H1 (cell line): ENCODE data around the gene ADAMTS13. TPM values are rescaled to one million over a fixed set of nuclear protein-coding genes. Genes with fewer than 3 reads are reported as not detected.

Source experiments
- CTCF ChIA-PET: fragments of 300-600 bp; sonication (Branson Sonifier 250); formaldehyde crosslinking; loops from one replicate; lab custom pipeline; 2021; ENCODE audit not compliant: partially characterized antibody; lab: Charles Lee
- POLR2A ChIA-PET: fragments of 300-600 bp; sonication (Branson Sonifier 250); formaldehyde crosslinking; loops from one replicate; lab custom pipeline; 2021; ENCODE audit warnings: inconsistent platforms; ENCODE audit not compliant: partially characterized antibody; lab: Charles Lee
- DNase-seq, 2 experiments: peaks; one replicate each; pipeline versions ENCODE4 v3.0.0 to v3.0.0-alpha.2; 2010 to 2022; ENCODE audit warnings: low spot score in 2 of 2, low read depth in 1 of 2, mixed read lengths in 1 of 2
- FAIRE-seq: peaks from 2 replicates; lab custom pipeline; 2011; peaks lifted over from hg19 to GRCh38; lab: Jason Lieb, UNC
- H2AFZ ChIP-seq: 2 replicates; pipeline ENCODE4 v1.8.1; 2012; ENCODE audit warnings: low read length, inconsistent platforms
- H2AK5ac ChIP-seq: 2 replicates; pipeline ENCODE4 v1.6.1; 2013; ENCODE audit warnings: low read depth, low read length
- H2BK120ac ChIP-seq: replicated peaks from 2 replicates; pipeline ENCODE3; 2013; ENCODE audit warnings: low read depth, low read length, inconsistent platforms
- H2BK12ac ChIP-seq: 2 replicates; pipeline ENCODE4 v1.6.1; 2013; ENCODE audit warnings: low read depth, low read length
- H2BK15ac ChIP-seq: 2 replicates; pipeline ENCODE4 v1.6.1; 2013; ENCODE audit warnings: low read length
- H2BK20ac ChIP-seq: 2 replicates; pipeline ENCODE4 v1.6.1; 2013; ENCODE audit warnings: low read length
- H2BK5ac ChIP-seq: 2 replicates; pipeline ENCODE4 v1.6.1; 2013; ENCODE audit warnings: low read depth, low read length
- H3K14ac ChIP-seq: 2 replicates; pipeline ENCODE4 v1.6.1; 2013; ENCODE audit warnings: inconsistent platforms; ENCODE audit not compliant: insufficient read length
- H3K18ac ChIP-seq: 2 replicates; pipeline ENCODE4 v1.6.1; 2013; ENCODE audit warnings: low read length; ENCODE audit errors: extremely low read depth
- H3K23ac ChIP-seq: 2 replicates; pipeline ENCODE4 v1.6.1; 2013; ENCODE audit warnings: inconsistent platforms; ENCODE audit not compliant: insufficient read length
- H3K23me2 ChIP-seq: 2 replicates; pipeline ENCODE4 v1.6.1; 2013; ENCODE audit warnings: low read depth, low read length
- H3K27ac ChIP-seq: 2 replicates; pipeline ENCODE4 v1.6.1; 2011; ENCODE audit warnings: low read depth, low read length, inconsistent platforms
- H3K27me3 ChIP-seq, 4 experiments: replicated peaks in 1 of 4; 1 replicate in 1 of 4; 2 replicates in 3 of 4; pipeline versions ENCODE4 v1.6.1 to v1.8.1; 2011 to 2013; ENCODE audit warnings: low read length in 3 of 4, mild to moderate bottlenecking in 3 of 4, inconsistent platforms in 2 of 4, mixed read lengths in 2 of 4, moderate library complexity in 1 of 4; ENCODE audit not compliant: control insufficient read depth in 3 of 4, insufficient read depth in 3 of 4; ENCODE audit errors: extremely low read depth in 1 of 4
- H3K36me3 ChIP-seq, 4 experiments: 2 replicates each; pipeline versions ENCODE4 v1.6.1 to v1.8.1; 2011 to 2013; ENCODE audit warnings: mild to moderate bottlenecking in 4 of 4, low read length in 3 of 4, moderate library complexity in 2 of 4, control low read depth in 1 of 4, inconsistent platforms in 1 of 4; ENCODE audit not compliant: insufficient read depth in 4 of 4, control insufficient read depth in 2 of 4
- H3K4ac ChIP-seq: replicated peaks from 2 replicates; pipeline ENCODE3; 2013; ENCODE audit warnings: low read length, low read depth, mixed read lengths, inconsistent platforms; ENCODE audit not compliant: insufficient read length
- H3K4me1 ChIP-seq, 4 experiments: replicated peaks in 1 of 4; 1 replicate in 1 of 4; 2 replicates in 3 of 4; pipeline versions ENCODE4 v1.6.1 to v1.8.1; 2011 to 2013; ENCODE audit warnings: low read length in 3 of 4, inconsistent platforms in 2 of 4, mixed read lengths in 1 of 4; ENCODE audit not compliant: insufficient read depth in 4 of 4, control insufficient read depth in 3 of 4
- H3K4me2 ChIP-seq, 2 experiments: 2 replicates each; pipeline versions ENCODE4 v1.6.1 to v1.8.1; 2011 to 2013; ENCODE audit warnings: low read depth in 2 of 2, low read length in 2 of 2, control low read depth in 1 of 2, inconsistent platforms in 1 of 2, mild to moderate bottlenecking in 1 of 2; ENCODE audit not compliant: insufficient read depth in 1 of 2
- H3K4me3 ChIP-seq, 4 experiments: fragments of 200-600, 300-600 bp in 1 of 4; sonication (generic), shearing (Covaris generic), sonication (Bioruptor Twin) in 1 of 4; 2 replicates each; pipeline versions ENCODE4 v1.5.1 to v1.8.1; 2011 to 2016; ENCODE audit warnings: low read length in 4 of 4, low read depth in 3 of 4, control low read depth in 2 of 4, inconsistent platforms in 2 of 4, mild to moderate bottlenecking in 2 of 4, mixed read lengths in 1 of 4, moderate library complexity in 1 of 4; ENCODE audit not compliant: insufficient read depth in 2 of 4; ENCODE audit errors: extremely low read depth in 1 of 4
- H3K56ac ChIP-seq: replicated peaks from 2 replicates; pipeline ENCODE3; 2013; ENCODE audit warnings: low read depth, mild to moderate bottlenecking, mixed read lengths, low read length, inconsistent platforms; ENCODE audit not compliant: insufficient read length
- H3K79me1 ChIP-seq: 2 replicates; pipeline ENCODE4 v1.6.1; 2013; ENCODE audit warnings: low read depth, low read length, control low read depth
- H3K79me2 ChIP-seq, 2 experiments: 2 replicates each; pipeline versions ENCODE4 v1.6.1 to v1.8.1; 2012 to 2013; ENCODE audit warnings: low read length in 2 of 2, mild to moderate bottlenecking in 2 of 2, inconsistent platforms in 1 of 2; ENCODE audit not compliant: insufficient read depth in 2 of 2, control insufficient read depth in 1 of 2
- H3K9ac ChIP-seq, 4 experiments: replicated peaks in 1 of 4; 1 replicate in 1 of 4; 2 replicates in 3 of 4; pipeline versions ENCODE4 v1.6.1 to v1.8.1; 2011 to 2013; ENCODE audit warnings: low read depth in 3 of 4, low read length in 3 of 4, control low read depth in 2 of 4, mild to moderate bottlenecking in 2 of 4, moderate library complexity in 2 of 4, inconsistent platforms in 1 of 4; ENCODE audit errors: extremely low read depth in 1 of 4
- H3K9me3 ChIP-seq, 2 experiments: 2 replicates each; pipeline versions ENCODE4 v1.6.1 to v1.8.1; 2012 to 2013; ENCODE audit warnings: mild to moderate bottlenecking in 2 of 2, moderate library complexity in 2 of 2, control low read depth in 1 of 2, inconsistent platforms in 1 of 2, low read depth in 1 of 2, low read length in 1 of 2, mixed read lengths in 1 of 2; ENCODE audit not compliant: insufficient read depth in 2 of 2
- H4K20me1 ChIP-seq, 2 experiments: replicated peaks in 1 of 2; 2 replicates each; pipeline versions ENCODE3 to v1.8.1; 2011 to 2013; ENCODE audit warnings: inconsistent platforms in 2 of 2, low read length in 2 of 2, mild to moderate bottlenecking in 1 of 2; ENCODE audit not compliant: insufficient read depth in 2 of 2, control insufficient read depth in 1 of 2
- H4K5ac ChIP-seq: 2 replicates; pipeline ENCODE4 v1.6.1; 2013; ENCODE audit warnings: low read length, low read depth, mixed read lengths, inconsistent platforms; ENCODE audit not compliant: insufficient read length
- H4K8ac ChIP-seq: 2 replicates; pipeline ENCODE4 v1.8.0; 2013; ENCODE audit warnings: mild to moderate bottlenecking, moderate library complexity, low read length, inconsistent platforms; ENCODE audit not compliant: insufficient read depth; ENCODE audit errors: extremely low read depth
- H4K91ac ChIP-seq: replicated peaks from 2 replicates; pipeline ENCODE3; 2013; ENCODE audit warnings: low read length, mixed read lengths, inconsistent platforms; ENCODE audit not compliant: insufficient read length
- BCL11A ChIP-seq, 2 experiments: IDR thresholded peaks; one replicate each; pipeline ENCODE4 v1.6.1; 2011; ENCODE audit warnings: low read depth in 2 of 2, low read length in 2 of 2, mild to moderate bottlenecking in 2 of 2
- CTBP2 ChIP-seq: IDR thresholded peaks from 2 replicates; pipeline ENCODE4 v1.7.0; 2011; ENCODE audit warnings: borderline replicate concordance, mild to moderate bottlenecking, moderate library complexity, mixed read lengths, low read length; ENCODE audit not compliant: insufficient read depth, insufficient read length
- GABPA ChIP-seq: IDR thresholded peaks from 2 replicates; pipeline ENCODE4 v1.6.1; 2011; ENCODE audit warnings: mild to moderate bottlenecking, low read length, moderate library complexity, borderline replicate concordance; ENCODE audit not compliant: insufficient read depth
- GTF2F1 ChIP-seq: IDR thresholded peaks from 2 replicates; pipeline ENCODE4 v1.6.1; 2012; ENCODE audit warnings: low read depth, low read length, improper control_type of control experiment, borderline replicate concordance
- JUN ChIP-seq: IDR thresholded peaks from 2 replicates; pipeline ENCODE4 v1.6.1; 2011; ENCODE audit warnings: low read depth, mild to moderate bottlenecking, improper control_type of control experiment, low read length
- MAFK ChIP-seq: IDR thresholded peaks from 2 replicates; pipeline ENCODE4 v1.6.1; 2012; ENCODE audit warnings: low read depth, mild to moderate bottlenecking, improper control_type of control experiment, low read length
- NANOG ChIP-seq: IDR thresholded peaks from 2 replicates; pipeline ENCODE4 v1.6.1; 2011; ENCODE audit warnings: low read length, low read depth, mild to moderate bottlenecking, inconsistent platforms; ENCODE audit not compliant: insufficient read depth, poor library complexity, severe bottlenecking
- SP1 ChIP-seq: IDR thresholded peaks from 2 replicates; pipeline ENCODE4 v1.6.1; 2011; ENCODE audit warnings: low read depth, low read length
- TEAD4 ChIP-seq: IDR thresholded peaks from 2 replicates; pipeline ENCODE4 v1.6.1; 2012; ENCODE audit warnings: low read depth, low read length, inconsistent platforms, mixed read lengths
- WGBS, 2 experiments: shearing (Covaris generic) in 1 of 2; methylation state at CpG; one replicate each; pipeline versions ENCODE4 v1.1.6 to v1.1.7; 2013 to 2015; ENCODE audit warnings: low lambda C conversion rate in 2 of 2, mixed read lengths in 2 of 2, inconsistent platforms in 1 of 2, low coverage in 1 of 2, missing lambda C conversion rate in 1 of 2; ENCODE audit not compliant: insufficient replicate concordance in 2 of 2, insufficient coverage in 1 of 2, insufficient read length in 1 of 2; ENCODE audit errors: extremely low coverage in 1 of 2, missing lambda C conversion rate in 1 of 2; 5-methylcytosine and 5-hydroxymethylcytosine counted together
- polyA plus RNA-seq, 7 experiments: library from polyadenylated mRNA; depleted of rRNA in 3 of 7; stranded (reverse) in 5 of 7; unstranded in 2 of 7; fragments of >200 nt in 5 of 7; fragments of 200-250 nt in 2 of 7; gene quantifications; 1 replicate in 5 of 7; 2 replicates in 1 of 7; 4 replicates in 1 of 7; pipeline versions ENCODE4 v1.2.1 to v1.2.3, GENCODE V29; 2011 to 2013; ENCODE audit warnings: missing spikeins in 2 of 7, mixed read lengths in 2 of 7
- total RNA-seq: library from RNA; stranded (reverse); fragmentation: NEBNext Ultra II Directional; extraction: Animal tissue kit (Norgen Biotek cat#: 25700); gene quantifications from 2 replicates; pipeline ENCODE4 v1.2.1, GENCODE V29; 2021
- TF ChIP-seq, protein P1 (sequence below): IDR thresholded peaks from 2 replicates; pipeline ENCODE4 v1.6.1; 2012; ENCODE audit warnings: inconsistent platforms

The ADAMTS13 gene
- total and polyA plus RNA-seq, 2 of the 8 experiments (the other 6 are each of a cell fraction or from before 2014, with no cell fraction given) = 4.4 to 5.8 TPM

DNA sequence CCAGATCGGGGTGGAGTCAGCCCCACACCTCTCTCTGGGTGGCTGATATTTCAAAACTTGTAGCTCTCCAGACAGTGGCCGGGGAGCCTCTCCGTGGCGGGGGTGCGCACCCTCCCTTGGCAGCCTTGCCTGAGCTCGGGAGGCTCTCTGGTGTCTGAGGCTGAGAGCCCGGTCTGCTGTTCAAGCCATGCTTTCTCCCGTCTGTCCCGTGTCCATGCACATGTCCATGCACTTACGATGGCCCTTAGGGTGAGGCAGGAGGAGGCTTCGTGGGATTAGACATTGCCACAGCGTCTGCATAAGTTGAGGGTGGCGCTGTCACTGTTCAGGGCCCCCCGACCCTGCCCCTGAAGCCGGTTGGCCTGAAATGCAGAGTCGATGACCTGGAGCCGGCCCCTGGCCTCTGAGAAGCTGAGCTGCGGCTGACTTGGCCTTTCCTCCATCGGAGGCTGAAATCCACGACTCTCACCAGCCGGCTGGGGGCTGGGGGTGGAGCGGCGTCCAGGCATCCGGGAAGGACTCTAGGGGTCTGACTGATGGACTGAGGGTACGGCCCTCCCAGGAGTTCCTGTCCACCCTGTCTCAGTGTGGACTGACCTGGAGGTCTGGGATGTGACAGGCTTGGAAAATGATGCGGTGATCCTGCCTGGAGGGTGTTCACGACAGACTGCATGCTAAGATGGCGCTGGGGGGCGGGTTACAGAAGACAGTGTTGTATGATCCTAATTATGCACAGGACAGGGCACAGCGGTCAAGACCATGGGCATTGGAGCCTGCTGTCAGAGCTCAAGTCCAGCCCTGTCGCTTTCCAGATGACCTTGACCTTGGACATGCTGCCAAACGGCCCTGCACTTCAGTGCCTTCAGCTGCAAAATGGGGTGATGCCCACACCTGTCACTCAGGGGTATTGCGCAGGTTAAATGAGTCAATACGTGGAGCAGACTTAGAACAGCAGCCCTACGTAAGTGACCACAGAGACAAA lies 75.0 kb downstream of the ADAMTS13 start:
- H3K36me3 ChIP-seq = peaks cover 0 to 3% (median 0%) of the 10 kb centered on the region in 4 experiments; a peak in 1 of 8 replicates
- 0 out of 2 replicates have a peak overlapping the region, but pooled peaks have one; percentile 11 for H4K8ac ChIP-seq
- POLR2A ChIA-PET = interaction anchor here (1.0 kb wide), 1 partner anchor 244 kb away, joined by 3 read pairs; no protein-coding TSS in a partner anchor
- TF ChIP-seq, protein P1, sequence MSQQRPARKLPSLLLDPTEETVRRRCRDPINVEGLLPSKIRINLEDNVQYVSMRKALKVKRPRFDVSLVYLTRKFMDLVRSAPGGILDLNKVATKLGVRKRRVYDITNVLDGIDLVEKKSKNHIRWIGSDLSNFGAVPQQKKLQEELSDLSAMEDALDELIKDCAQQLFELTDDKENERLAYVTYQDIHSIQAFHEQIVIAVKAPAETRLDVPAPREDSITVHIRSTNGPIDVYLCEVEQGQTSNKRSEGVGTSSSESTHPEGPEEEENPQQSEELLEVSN = no peak
- TF ChIP-seq SP1 = no peak
- TF ChIP-seq NANOG = no peak
- no peak for TF ChIP-seq TEAD4
- no peak for TF ChIP-seq JUN
- no peak for TF ChIP-seq GTF2F1
- no peak for TF ChIP-seq GABPA
- TF ChIP-seq CTBP2 = no peak
- TF ChIP-seq BCL11A (IDR thresholded peaks at IDR 0.05; ENCODE audit: low read depth in 2 of 2, low read length in 2 of 2) = no peak
- TF ChIP-seq MAFK = no peak

More for the DNA sequence above, 75.0 kb downstream of the ADAMTS13 start:
- H3K23me2 ChIP-seq = peaks cover 11% of the 10 kb centered on the region
- H3K4ac ChIP-seq = no peak overlapping the region
- WGBS, 2 experiments = 88% methylated on average over 34 of the region's 35 CpGs; no CpG with 5 or more reads in 1 of the 2 experiments
- no peak overlapping the region for H3K4me2 ChIP-seq
- FAIRE-seq (no peak), DNase-seq (no peak)
- no peak overlapping the region for H4K5ac ChIP-seq
- no peak overlapping the region for H2AK5ac ChIP-seq
- H2BK120ac ChIP-seq = no peak overlapping the region
- no peaks in the 10 kb centered on the region; a peak in 1 of 4 replicates for H3K79me2 ChIP-seq
- no peak overlapping the region for H3K9ac ChIP-seq
- H3K4me1 ChIP-seq = no peaks in the 10 kb centered on the region
- peaks cover 0 to 12% of the 10 kb centered on the region in 2 experiments for H4K20me1 ChIP-seq
- H2BK15ac ChIP-seq = no peak overlapping the region
- H4K91ac ChIP-seq = no peak overlapping the region
- CTCF ChIA-PET = interaction anchor here (0.7 to 3.6 kb wide), 6 partner anchors 10 to 229 kb away, joined by 3 to 18 read pairs (median 4); no protein-coding TSS in a partner anchor
- H3K27ac ChIP-seq = no peak overlapping the region
- H3K56ac ChIP-seq = no peak overlapping the region
- no peak overlapping the region for H3K23ac ChIP-seq
- H3K79me1 ChIP-seq = peaks cover 2% of the 10 kb centered on the region; the same call in 1 of the 2 replicates
- no peak overlapping the region for H2BK12ac ChIP-seq
- H3K4me3 ChIP-seq = no peak overlapping the region
- H3K18ac ChIP-seq = no peak overlapping the region
- peaks cover 2 to 10% of the 10 kb centered on the region in 2 experiments; a peak in 2 of 4 replicates for H3K9me3 ChIP-seq
- H2AFZ ChIP-seq = no peak overlapping the region
- no peak overlapping the region for H2BK5ac ChIP-seq
- no peak overlapping the region for H2BK20ac ChIP-seq
- H3K14ac ChIP-seq = no peak overlapping the region
- peaks cover 0 to 2% (median 0%) of the 10 kb centered on the region in 4 experiments; a peak in 1 of 7 replicates for H3K27me3 ChIP-seq
